SK-N-SH (cell line): ENCODE data around the gene SIPA1L2. TPM values are rescaled to one million over a fixed set of nuclear protein-coding genes. Genes with fewer than 3 reads are reported as not detected.

Experiments used
- CTCF ChIA-PET: fragments of 300-600, 350-600 bp; formaldehyde crosslinking; extraction: SDS; loops from one replicate; lab custom pipeline; 2021; lab: Yijun Ruan, JAX
- POLR2A ChIA-PET: fragments of 350-600 bp; sonication (Branson Sonifier 250); formaldehyde crosslinking; extraction: SDS; loops from one replicate; lab custom pipeline; 2020; ENCODE audit warnings: antibody characterized with exemption, inconsistent platforms; lab: Yijun Ruan, JAX
- DNase-seq: peaks from one replicate; pipeline ENCODE4 v3.0.0; 2012
- H2AFZ ChIP-seq: fragments of 200-600 bp; sonication (generic); 2 replicates; pipeline ENCODE4 v1.8.1; 2016; ENCODE audit warnings: antibody characterized with exemption, mild to moderate bottlenecking, low read depth
- H3F3A ChIP-seq: fragments of 200-600 bp; sonication (generic); replicated peaks from 2 replicates; pipeline ENCODE3; 2016; ENCODE audit warnings: antibody characterized with exemption, mild to moderate bottlenecking; ENCODE audit not compliant: insufficient read depth
- H3K27ac ChIP-seq, 2 experiments: fragments of 200-500 bp in 1 of 2; fragments of 200-600 bp in 1 of 2; sonication (Bioruptor generic) in 1 of 2; sonication (generic), shearing (Covaris generic) in 1 of 2; 2 replicates each; pipeline versions ENCODE4 v1.5.1 to v1.6.1; 2014 to 2016; ENCODE audit warnings: low read depth in 2 of 2, inconsistent platforms in 1 of 2, low read length in 1 of 2, mild to moderate bottlenecking in 1 of 2, mixed read lengths in 1 of 2
- H3K27me3 ChIP-seq: fragments of 200-600 bp; sonication (generic), shearing (Covaris generic); 2 replicates; pipeline ENCODE4 v1.6.1; 2016; ENCODE audit warnings: mixed run types; ENCODE audit not compliant: insufficient read depth
- H3K36me3 ChIP-seq, 2 experiments: fragments of 200-500 bp in 1 of 2; fragments of 200-600 bp in 1 of 2; sonication (Bioruptor generic) in 1 of 2; sonication (generic) in 1 of 2; replicated peaks in 1 of 2; 2 replicates each; pipeline versions ENCODE3 to v1.5.1; 2014 to 2016; ENCODE audit warnings: low read length in 1 of 2, mild to moderate bottlenecking in 1 of 2; ENCODE audit not compliant: insufficient read depth in 2 of 2, control insufficient read depth in 1 of 2
- H3K4me1 ChIP-seq, 2 experiments: fragments of 200-500 bp in 1 of 2; fragments of 200-600 bp in 1 of 2; sonication (Bioruptor generic) in 1 of 2; sonication (generic), shearing (Covaris generic) in 1 of 2; 2 replicates each; pipeline versions ENCODE4 v1.5.1 to v1.6.1; 2014 to 2016; ENCODE audit warnings: low read depth in 1 of 2, low read length in 1 of 2, mixed run types in 1 of 2; ENCODE audit not compliant: insufficient read depth in 2 of 2, control insufficient read depth in 1 of 2
- H3K4me2 ChIP-seq: fragments of 200-600 bp; sonication (generic), shearing (Covaris generic); 2 replicates; pipeline ENCODE4 v1.6.1; 2017; ENCODE audit warnings: mixed run types
- H3K4me3 ChIP-seq, 2 experiments: fragments of 200-500 bp in 1 of 2; fragments of 200-600 bp in 1 of 2; sonication (Bioruptor generic) in 1 of 2; sonication (generic), shearing (Covaris generic) in 1 of 2; 2 replicates each; pipeline versions ENCODE4 v1.5.1 to v1.8.1; 2014 to 2016; ENCODE audit warnings: low read depth in 2 of 2, inconsistent platforms in 1 of 2, low read length in 1 of 2, mild to moderate bottlenecking in 1 of 2, mixed read lengths in 1 of 2, moderate library complexity in 1 of 2
- H3K79me2 ChIP-seq: fragments of 200-600 bp; sonication (generic); 2 replicates; pipeline ENCODE4 v1.8.1; 2017; ENCODE audit warnings: mild to moderate bottlenecking; ENCODE audit not compliant: insufficient read depth
- H3K9ac ChIP-seq: fragments of 200-600 bp; sonication (generic); 2 replicates; pipeline ENCODE4 v1.6.1; 2017; ENCODE audit warnings: mixed run types
- H3K9me2 ChIP-seq: fragments of 200-600 bp; sonication (generic); 2 replicates; pipeline ENCODE4 v1.6.1; 2017; ENCODE audit warnings: mixed run types
- H3K9me3 ChIP-seq: fragments of 200-600 bp; sonication (generic); 2 replicates; pipeline ENCODE4 v1.6.1; 2017; ENCODE audit warnings: mixed run types, mild to moderate bottlenecking, moderate library complexity
- H4K20me1 ChIP-seq: fragments of 200-600 bp; sonication (generic); 2 replicates; pipeline ENCODE4 v1.6.1; 2017; ENCODE audit warnings: mild to moderate bottlenecking, mixed run types; ENCODE audit not compliant: insufficient read depth
- CHD2 ChIP-seq: fragments of 150-350 bp; IDR thresholded peaks from 2 replicates; pipeline ENCODE4 v1.6.1; 2018; ENCODE audit warnings: low read length; ENCODE audit not compliant: partially characterized antibody
- ELF1 ChIP-seq: IDR thresholded peaks from 2 replicates; pipeline ENCODE4 v1.4.0; 2012
- EP300 ChIP-seq, 2 experiments: IDR thresholded peaks; 2 replicates each; pipeline versions ENCODE4 v1.4.0 to v1.6.1; 2012; ENCODE audit warnings: borderline replicate concordance in 1 of 2, low read depth in 1 of 2, low read length in 1 of 2
- FOSL2 ChIP-seq: IDR thresholded peaks from 2 replicates; pipeline ENCODE4 v1.4.0; 2012; ENCODE audit warnings: low read depth, mild to moderate bottlenecking, moderate library complexity, borderline replicate concordance
- FOXJ3 ChIP-seq: sonication (generic); formaldehyde crosslinking; IDR thresholded peaks from 2 replicates; pipeline ENCODE4 v1.5.1; 2020; ENCODE audit warnings: mild to moderate bottlenecking, missing genetic modification reagents
- GABPA ChIP-seq: IDR thresholded peaks from 2 replicates; pipeline ENCODE4 v1.4.0; 2012; ENCODE audit warnings: low read depth, mild to moderate bottlenecking
- JUND ChIP-seq: IDR thresholded peaks from 2 replicates; pipeline ENCODE4 v1.4.0; 2012
- MXI1 ChIP-seq: IDR thresholded peaks from 2 replicates; pipeline ENCODE4 v1.6.1; 2012; ENCODE audit warnings: mild to moderate bottlenecking, low read depth, low read length, improper control_type of control experiment
- NFIC ChIP-seq: IDR thresholded peaks from 2 replicates; pipeline ENCODE4 v1.4.0; 2012; ENCODE audit warnings: borderline replicate concordance
- NRF1 ChIP-seq: IDR thresholded peaks from 2 replicates; pipeline ENCODE4 v1.6.1; 2012; ENCODE audit warnings: low read depth, mild to moderate bottlenecking, low read length
- RCOR1 ChIP-seq: fragments of 150-350 bp; IDR thresholded peaks from 2 replicates; pipeline ENCODE4 v1.6.1; 2017; ENCODE audit warnings: antibody characterized with exemption, low read length
- RFX5 ChIP-seq: IDR thresholded peaks from 2 replicates; pipeline ENCODE4 v1.6.1; 2012; ENCODE audit warnings: mild to moderate bottlenecking, improper control_type of control experiment, low read length
- SIN3A ChIP-seq: IDR thresholded peaks from 2 replicates; pipeline ENCODE4 v1.6.1; 2012; ENCODE audit warnings: low read depth, mild to moderate bottlenecking, low read length, moderate library complexity, borderline replicate concordance
- SMC3 ChIP-seq: IDR thresholded peaks from 2 replicates; pipeline ENCODE4 v1.6.1; 2012; ENCODE audit warnings: low read depth, low read length, improper control_type of control experiment
- TCF12 ChIP-seq: IDR thresholded peaks from 2 replicates; pipeline ENCODE4 v1.4.0; 2012
- TEAD4 ChIP-seq: IDR thresholded peaks from 2 replicates; pipeline ENCODE4 v1.4.0; 2012; ENCODE audit warnings: mild to moderate bottlenecking, borderline replicate concordance; ENCODE audit not compliant: insufficient read depth
- WGBS: methylation state at CpG from one replicate; pipeline ENCODE4 v1.1.6; 2017; ENCODE audit warnings: low lambda C conversion rate; 5-methylcytosine and 5-hydroxymethylcytosine counted together
- polyA plus RNA-seq, 3 experiments: library from polyadenylated mRNA; depleted of rRNA; stranded (reverse); fragments of >200 nt; gene quantifications; 2 replicates each; pipeline ENCODE4 v1.2.3, GENCODE V29; 2012
- TF ChIP-seq, protein P1 (sequence below): IDR thresholded peaks from 2 replicates; pipeline ENCODE4 v1.4.0; 2012; ENCODE audit warnings: low read depth
- TF ChIP-seq, protein P2 (sequence below): IDR thresholded peaks from 2 replicates; pipeline ENCODE4 v1.4.0; 2012; ENCODE audit warnings: low read depth, borderline replicate concordance
- TF ChIP-seq, protein P3 (sequence below): IDR thresholded peaks from 2 replicates; pipeline ENCODE4 v1.6.1; 2012; ENCODE audit warnings: mild to moderate bottlenecking, low read depth, low read length, moderate library complexity
- TF ChIP-seq, protein P4 (sequence below): IDR thresholded peaks from 2 replicates; pipeline ENCODE4; 2012
- TF ChIP-seq, protein P5 (sequence below): IDR thresholded peaks from 2 replicates; pipeline ENCODE4 v1.4.0; 2012; ENCODE audit warnings: low read depth, borderline replicate concordance

SIPA1L2 gene
- polyA plus RNA-seq, 1 of the 3 experiments (the other 2 are of a cell fraction) = 0.48 TPM

DNA sequence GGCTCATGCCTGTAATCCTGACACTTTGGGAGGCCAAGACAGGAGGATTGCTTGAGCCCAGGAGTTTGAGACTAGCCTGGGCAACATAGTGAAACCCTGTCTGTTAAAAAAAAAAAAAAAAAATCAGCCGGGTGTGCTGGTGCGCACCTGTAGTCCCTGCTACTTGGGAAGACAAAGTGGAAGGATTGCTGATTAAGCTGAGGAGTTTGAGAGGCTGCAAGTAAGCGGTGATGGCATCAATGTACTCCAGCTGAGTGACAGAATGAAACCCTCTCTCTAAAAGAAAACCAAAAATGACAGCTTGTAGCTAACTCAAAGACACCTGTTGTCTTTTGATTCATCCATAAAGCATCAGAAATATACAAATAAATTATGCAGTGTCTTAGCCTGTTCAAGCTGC is 31.8 kb downstream of the SIPA1L2 start:
- no peak overlapping the region for H3K4me2 ChIP-seq
- peaks cover 4 to 30% of the 10 kb centered on the region in 2 experiments; a peak in 3 of 4 replicates for H3K4me1 ChIP-seq
- H2AFZ ChIP-seq = no peak overlapping the region
- no peak overlapping the region for H3K9ac ChIP-seq
- H3K36me3 ChIP-seq = no peaks in the 10 kb centered on the region
- no peaks in the 10 kb centered on the region for H3F3A ChIP-seq
- H3K9me3 ChIP-seq = no peaks in the 10 kb centered on the region
- TF ChIP-seq TEAD4 (no peak), MXI1 (no peak), EP300 (IDR thresholded peaks at IDR 0.05; ENCODE audit: borderline replicate concordance in 1 of 2, low read depth in 1 of 2, low read length in 1 of 2) (no peak), SMC3 (no peak), ELF1 (no peak), CHD2 (no peak)
- TF ChIP-seq, protein P1, sequence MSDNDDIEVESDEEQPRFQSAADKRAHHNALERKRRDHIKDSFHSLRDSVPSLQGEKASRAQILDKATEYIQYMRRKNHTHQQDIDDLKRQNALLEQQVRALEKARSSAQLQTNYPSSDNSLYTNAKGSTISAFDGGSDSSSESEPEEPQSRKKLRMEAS = no peak
- TF ChIP-seq, protein P2, sequence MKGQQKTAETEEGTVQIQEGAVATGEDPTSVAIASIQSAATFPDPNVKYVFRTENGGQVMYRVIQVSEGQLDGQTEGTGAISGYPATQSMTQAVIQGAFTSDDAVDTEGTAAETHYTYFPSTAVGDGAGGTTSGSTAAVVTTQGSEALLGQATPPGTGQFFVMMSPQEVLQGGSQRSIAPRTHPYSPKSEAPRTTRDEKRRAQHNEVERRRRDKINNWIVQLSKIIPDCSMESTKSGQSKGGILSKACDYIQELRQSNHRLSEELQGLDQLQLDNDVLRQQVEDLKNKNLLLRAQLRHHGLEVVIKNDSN = no peak
- TF ChIP-seq, protein P3, sequence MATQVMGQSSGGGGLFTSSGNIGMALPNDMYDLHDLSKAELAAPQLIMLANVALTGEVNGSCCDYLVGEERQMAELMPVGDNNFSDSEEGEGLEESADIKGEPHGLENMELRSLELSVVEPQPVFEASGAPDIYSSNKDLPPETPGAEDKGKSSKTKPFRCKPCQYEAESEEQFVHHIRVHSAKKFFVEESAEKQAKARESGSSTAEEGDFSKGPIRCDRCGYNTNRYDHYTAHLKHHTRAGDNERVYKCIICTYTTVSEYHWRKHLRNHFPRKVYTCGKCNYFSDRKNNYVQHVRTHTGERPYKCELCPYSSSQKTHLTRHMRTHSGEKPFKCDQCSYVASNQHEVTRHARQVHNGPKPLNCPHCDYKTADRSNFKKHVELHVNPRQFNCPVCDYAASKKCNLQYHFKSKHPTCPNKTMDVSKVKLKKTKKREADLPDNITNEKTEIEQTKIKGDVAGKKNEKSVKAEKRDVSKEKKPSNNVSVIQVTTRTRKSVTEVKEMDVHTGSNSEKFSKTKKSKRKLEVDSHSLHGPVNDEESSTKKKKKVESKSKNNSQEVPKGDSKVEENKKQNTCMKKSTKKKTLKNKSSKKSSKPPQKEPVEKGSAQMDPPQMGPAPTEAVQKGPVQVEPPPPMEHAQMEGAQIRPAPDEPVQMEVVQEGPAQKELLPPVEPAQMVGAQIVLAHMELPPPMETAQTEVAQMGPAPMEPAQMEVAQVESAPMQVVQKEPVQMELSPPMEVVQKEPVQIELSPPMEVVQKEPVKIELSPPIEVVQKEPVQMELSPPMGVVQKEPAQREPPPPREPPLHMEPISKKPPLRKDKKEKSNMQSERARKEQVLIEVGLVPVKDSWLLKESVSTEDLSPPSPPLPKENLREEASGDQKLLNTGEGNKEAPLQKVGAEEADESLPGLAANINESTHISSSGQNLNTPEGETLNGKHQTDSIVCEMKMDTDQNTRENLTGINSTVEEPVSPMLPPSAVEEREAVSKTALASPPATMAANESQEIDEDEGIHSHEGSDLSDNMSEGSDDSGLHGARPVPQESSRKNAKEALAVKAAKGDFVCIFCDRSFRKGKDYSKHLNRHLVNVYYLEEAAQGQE = no peak
- H3K9me2 ChIP-seq = no peaks in the 10 kb centered on the region
- no peaks in the 10 kb centered on the region for H3K79me2 ChIP-seq
- no peak for DNase-seq
- H4K20me1 ChIP-seq = no peaks in the 10 kb centered on the region
- no peak overlapping the region for H3K4me3 ChIP-seq
- CTCF ChIA-PET = interaction anchor here (0.8 kb wide), 1 partner anchor 13 kb away, joined by 4 read pairs; no protein-coding TSS in a partner anchor
- no peaks in the 10 kb centered on the region for H3K27me3 ChIP-seq
- H3K27ac ChIP-seq = no peak overlapping the region
- WGBS = 88% methylated on average over 3 of the region's 3 CpGs
- POLR2A ChIA-PET = no interaction called here

DNA sequence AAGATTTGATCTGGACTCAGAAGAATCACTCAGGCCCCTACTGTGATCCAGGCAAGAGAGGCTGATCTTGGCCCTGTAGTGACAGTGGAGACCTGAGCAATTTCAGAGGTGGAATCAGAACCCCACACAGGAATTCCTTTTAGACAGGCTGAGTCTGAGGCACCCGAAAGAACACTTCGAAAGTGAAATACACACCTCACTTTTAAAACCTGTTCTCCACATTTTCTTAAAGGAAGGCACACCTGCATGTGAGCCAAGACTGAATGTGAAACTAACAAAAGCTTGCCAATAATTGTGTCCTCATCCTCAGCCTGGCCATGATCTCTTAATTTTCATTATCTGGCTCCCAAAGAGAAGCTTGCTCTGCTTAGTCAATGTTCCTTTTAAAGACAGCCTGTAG is 32.2 kb downstream of the SIPA1L2 start:
- H3K9ac ChIP-seq = no peak overlapping the region
- no peaks in the 10 kb centered on the region for H3K27me3 ChIP-seq
- H2AFZ ChIP-seq = no peak overlapping the region
- H3K27ac ChIP-seq = no peak overlapping the region
- POLR2A ChIA-PET = no interaction called here
- no peak overlapping the region for H3K4me2 ChIP-seq
- 100% methylated on average over 2 of the region's 2 CpGs for WGBS
- no peak overlapping the region for H3K4me3 ChIP-seq
- no peaks in the 10 kb centered on the region for H3K79me2 ChIP-seq
- DNase-seq = no peak
- CTCF ChIA-PET = interaction anchor here (0.8 kb wide), 1 partner anchor 12 kb away, joined by 4 read pairs; no protein-coding TSS in a partner anchor
- no peaks in the 10 kb centered on the region for H3K36me3 ChIP-seq
- peaks cover 4 to 30% of the 10 kb centered on the region in 2 experiments; a peak in 3 of 4 replicates for H3K4me1 ChIP-seq
- no peaks in the 10 kb centered on the region for H3K9me3 ChIP-seq
- no peaks in the 10 kb centered on the region for H4K20me1 ChIP-seq
- no peaks in the 10 kb centered on the region for H3K9me2 ChIP-seq
- no peaks in the 10 kb centered on the region for H3F3A ChIP-seq
- TF ChIP-seq EP300 (IDR thresholded peaks at IDR 0.05; ENCODE audit: borderline replicate concordance in 1 of 2, low read depth in 1 of 2, low read length in 1 of 2) = no peak
- no peak for TF ChIP-seq RFX5
- no peak for TF ChIP-seq TCF12
- TF ChIP-seq GABPA = no peak
- TF ChIP-seq NRF1 = no peak
- TF ChIP-seq CHD2 = no peak
- no peak for TF ChIP-seq RCOR1
- no peak for TF ChIP-seq NFIC
- TF ChIP-seq, protein P4, sequence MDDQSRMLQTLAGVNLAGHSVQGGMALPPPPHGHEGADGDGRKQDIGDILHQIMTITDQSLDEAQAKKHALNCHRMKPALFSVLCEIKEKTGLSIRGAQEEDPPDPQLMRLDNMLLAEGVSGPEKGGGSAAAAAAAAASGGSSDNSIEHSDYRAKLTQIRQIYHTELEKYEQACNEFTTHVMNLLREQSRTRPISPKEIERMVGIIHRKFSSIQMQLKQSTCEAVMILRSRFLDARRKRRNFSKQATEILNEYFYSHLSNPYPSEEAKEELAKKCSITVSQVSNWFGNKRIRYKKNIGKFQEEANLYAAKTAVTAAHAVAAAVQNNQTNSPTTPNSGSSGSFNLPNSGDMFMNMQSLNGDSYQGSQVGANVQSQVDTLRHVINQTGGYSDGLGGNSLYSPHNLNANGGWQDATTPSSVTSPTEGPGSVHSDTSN = no peak
- no peak for TF ChIP-seq FOXJ3 (CRISPR knock-in tag)
- no peak for TF ChIP-seq MXI1
- TF ChIP-seq JUND = no peak
- TF ChIP-seq, protein P5, sequence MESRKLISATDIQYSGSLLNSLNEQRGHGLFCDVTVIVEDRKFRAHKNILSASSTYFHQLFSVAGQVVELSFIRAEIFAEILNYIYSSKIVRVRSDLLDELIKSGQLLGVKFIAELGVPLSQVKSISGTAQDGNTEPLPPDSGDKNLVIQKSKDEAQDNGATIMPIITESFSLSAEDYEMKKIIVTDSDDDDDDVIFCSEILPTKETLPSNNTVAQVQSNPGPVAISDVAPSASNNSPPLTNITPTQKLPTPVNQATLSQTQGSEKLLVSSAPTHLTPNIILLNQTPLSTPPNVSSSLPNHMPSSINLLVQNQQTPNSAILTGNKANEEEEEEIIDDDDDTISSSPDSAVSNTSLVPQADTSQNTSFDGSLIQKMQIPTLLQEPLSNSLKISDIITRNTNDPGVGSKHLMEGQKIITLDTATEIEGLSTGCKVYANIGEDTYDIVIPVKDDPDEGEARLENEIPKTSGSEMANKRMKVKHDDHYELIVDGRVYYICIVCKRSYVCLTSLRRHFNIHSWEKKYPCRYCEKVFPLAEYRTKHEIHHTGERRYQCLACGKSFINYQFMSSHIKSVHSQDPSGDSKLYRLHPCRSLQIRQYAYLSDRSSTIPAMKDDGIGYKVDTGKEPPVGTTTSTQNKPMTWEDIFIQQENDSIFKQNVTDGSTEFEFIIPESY = no peak
- TF ChIP-seq ELF1 = no peak
- TF ChIP-seq FOSL2 = no peak
- no peak for TF ChIP-seq SIN3A
